GM21576 (cell line): Measurements from ENCODE around the gene GRIK2.

Experiments
- ATAC-seq: cut with Tn5 transposase; IDR thresholded peaks from one replicate; pipeline ENCODE4 v1.9.1; 2021; ENCODE audit warnings: mild to moderate bottlenecking, moderate library complexity; ENCODE audit not compliant: unreplicated experiment

Gene GRIK2

DNA sequence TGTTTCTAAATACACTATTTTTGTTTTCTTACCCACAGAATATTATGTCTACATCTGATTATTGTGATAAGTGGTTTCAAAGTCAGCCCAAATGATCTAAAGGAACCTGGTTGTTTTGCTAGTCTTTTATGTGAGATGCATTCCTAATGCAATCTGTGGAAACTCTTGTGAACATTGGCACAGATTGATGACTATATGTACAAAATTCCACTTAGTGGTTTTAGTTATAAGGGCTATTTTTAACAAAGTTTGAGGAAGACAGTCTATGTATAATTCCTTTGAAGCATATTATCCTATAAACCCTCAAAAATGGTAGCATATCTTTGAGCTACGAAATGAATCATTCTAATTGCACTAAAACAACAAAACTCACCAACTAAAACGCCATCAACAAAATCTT is 140.9 kb downstream of the GRIK2 start:
- no peak for ATAC-seq

DNA sequence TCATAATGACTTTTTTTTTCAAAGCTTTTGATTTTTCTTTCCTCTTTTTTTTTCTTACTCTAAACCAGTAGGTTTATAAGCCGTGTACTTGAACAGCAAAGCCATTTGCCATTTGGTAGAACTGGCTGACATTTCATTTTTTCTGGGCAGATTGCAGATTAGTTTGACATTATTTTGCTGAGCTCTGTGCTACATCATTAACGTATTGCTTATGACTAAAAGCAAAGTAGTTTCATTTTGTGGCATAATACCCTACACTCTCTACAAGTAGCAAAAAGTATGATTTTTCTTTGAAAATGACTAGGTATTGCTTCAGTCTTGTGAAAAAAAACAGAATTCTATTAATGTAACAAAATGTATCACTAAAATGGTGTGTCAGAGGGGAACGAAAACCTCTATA is 141.3 kb downstream of the GRIK2 start:
- ATAC-seq, result no peak

DNA sequence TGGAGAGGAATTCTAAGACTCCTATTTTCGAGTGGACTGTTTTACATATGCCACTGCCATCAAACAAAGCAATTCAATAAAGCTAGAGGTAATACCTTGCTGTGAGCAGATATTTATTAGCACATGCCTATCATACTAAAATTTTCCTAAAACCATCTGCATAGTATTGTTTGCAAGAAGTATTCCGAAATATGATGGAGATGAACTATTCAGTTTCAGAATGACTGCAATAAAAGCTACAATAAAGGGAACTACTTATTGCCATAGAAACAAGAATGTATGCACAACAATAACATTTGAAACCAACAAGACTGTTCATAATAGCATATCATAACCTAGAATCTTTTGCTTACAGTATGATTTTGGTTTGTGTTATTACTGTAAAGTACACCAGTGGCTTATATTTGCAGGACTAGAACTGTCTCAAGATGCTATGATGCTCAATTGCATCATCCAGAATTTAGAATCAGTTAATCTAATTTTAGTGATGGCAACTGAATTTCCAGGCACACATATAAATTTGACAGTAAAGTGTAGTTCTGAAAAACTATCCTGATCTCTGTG is 144.3 kb downstream of the GRIK2 start:
- no peak for ATAC-seq

DNA sequence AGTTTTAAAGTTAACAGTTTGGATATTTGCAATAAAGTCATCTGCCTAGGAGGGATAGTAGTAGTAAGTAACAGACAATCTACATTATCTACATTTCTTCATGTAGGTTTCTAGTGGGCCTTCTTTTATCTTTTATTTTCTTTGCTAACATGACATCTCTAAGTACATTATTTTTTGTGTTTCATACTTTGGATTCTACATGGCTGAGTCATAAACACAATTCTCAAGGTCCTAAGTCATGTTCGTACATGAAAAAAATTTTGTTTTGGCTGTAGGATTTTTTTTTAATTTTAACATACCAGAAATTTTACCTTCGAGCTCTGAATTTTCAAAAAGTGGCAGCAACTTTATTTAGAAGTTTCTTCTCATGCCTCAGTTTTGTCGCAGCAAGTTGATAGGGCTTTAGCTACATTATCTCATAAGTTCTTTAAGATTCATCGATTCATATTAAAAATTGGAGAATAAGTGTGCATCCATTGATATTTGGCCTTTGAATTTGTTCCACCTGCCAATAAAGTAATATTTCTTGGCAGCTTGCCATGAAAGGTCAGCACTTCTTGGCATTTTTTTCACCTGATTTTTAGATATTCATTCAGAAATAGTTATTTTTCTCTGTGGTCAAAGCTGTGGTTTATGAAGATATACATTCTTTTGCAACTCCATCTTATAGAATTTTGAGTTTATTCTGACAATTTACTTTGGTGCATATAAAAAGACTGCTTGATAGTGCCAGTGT is 146.2 kb downstream of the GRIK2 start:
- no peak for ATAC-seq

DNA sequence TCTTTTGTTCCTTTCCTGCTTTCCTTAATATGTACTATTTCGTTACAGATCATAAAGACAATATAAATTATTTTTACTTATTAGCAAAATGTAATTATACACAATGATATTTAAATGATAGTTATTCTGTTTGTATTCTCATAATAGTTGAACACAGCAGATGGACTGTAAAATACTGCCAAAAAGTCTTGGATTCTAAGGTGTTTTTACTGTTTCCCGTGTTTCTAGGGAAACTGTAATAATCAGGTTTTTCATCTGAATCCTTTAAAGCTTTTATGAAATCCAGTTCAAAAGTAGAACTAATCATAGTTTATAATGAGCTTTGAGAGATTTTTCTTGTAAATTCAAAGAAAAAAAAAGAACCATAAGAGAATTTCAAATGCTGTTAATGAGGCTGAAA is 148.4 kb downstream of the GRIK2 start:
- ATAC-seq, result no peak

DNA sequence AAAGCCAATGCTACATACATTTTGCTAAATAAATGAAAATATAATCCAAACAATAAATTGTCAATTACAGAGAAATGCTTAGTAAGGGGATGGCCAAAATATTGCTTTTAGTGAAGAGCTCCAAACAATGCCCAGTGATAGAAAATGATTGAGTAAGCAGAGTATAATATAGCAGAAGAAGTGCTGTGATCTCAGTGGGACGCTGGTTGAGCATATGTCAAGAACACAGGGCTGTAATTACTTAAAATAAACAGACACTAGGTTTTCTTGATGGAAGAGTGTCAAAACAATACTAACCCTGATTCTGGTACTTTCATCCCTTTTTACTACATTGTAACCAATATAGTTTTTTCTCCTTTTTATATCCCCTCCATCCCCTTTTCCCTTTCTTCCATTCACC is 150.3 kb downstream of the GRIK2 start:
- ATAC-seq, result no peak

DNA sequence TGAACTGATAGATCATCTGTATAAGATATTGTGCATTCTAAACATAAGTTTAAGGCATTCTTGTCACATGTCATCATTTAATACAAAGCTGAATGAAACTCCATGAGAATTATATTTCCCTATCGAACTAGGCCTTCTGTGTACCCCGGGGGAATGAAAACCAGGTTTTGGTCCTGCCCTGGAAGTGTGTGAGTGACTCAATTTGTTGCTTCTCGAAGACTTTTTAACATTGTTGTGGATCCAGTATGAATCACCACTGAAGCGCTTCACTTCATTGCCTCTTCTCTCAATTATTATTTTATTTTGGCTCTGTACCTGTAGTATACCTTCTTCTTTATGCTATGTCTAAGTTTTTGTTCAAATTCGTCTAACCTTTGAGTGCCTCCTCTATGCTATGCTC is 150.8 kb downstream of the GRIK2 start:
- ATAC-seq, result no peak

DNA sequence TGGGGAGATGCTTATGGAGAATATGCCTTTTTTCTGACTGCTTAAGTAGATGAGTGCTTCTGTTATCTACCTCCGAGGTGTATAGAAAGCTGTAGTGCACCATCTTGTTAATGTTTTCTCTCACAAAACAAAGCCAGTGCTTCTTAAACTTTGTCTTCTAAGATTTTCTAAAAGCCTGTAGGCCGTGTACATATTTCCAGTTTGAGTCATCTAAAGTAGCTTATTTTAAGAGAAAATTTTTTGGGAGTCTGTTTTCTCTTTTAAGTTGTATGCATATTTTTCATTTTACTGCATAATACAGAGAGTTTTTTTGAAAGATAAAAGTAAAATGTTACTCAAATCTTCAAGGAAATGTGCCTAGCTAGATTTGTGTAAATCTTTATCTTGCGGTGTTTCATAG is 151.7 kb downstream of the GRIK2 start:
- ATAC-seq, result no peak

DNA sequence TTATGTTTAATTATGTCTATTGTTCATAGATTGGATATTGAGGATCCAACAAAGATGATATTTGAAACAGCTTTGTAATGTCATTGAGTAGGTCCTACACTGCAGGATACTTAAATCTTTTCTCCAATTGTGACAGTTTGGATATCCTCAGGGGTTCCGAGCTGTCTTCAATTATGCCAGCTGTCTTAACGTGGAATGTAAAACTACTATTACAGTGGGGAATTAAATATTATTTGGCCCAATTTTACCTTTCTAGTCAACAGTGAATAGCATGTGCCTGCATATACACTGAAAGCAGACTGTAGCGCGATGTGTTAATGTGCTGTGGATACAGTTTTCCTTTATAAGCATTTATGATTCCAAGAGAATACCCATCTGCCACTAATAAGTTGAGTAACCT is 156.9 kb downstream of the GRIK2 start:
- no peak for ATAC-seq

DNA sequence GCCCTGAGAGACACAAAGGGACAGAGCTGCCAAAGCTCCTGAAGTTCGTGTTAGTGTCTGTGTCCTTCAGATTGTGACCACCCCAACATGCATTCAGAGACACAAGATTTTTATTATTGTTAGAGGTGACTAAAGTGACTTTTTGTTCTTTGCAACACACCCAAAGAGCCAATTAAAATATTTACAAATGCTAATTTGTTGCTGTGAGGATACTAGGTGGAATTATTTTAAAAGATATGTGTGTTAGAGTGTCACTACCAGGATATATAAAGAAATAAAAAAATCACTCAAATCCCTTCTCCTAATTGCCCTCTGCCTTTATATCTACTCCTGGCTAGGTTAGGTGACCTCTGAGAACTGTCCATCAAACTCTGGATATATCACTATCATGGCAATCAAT is 160.7 kb downstream of the GRIK2 start:
- ATAC-seq, result no peak

DNA sequence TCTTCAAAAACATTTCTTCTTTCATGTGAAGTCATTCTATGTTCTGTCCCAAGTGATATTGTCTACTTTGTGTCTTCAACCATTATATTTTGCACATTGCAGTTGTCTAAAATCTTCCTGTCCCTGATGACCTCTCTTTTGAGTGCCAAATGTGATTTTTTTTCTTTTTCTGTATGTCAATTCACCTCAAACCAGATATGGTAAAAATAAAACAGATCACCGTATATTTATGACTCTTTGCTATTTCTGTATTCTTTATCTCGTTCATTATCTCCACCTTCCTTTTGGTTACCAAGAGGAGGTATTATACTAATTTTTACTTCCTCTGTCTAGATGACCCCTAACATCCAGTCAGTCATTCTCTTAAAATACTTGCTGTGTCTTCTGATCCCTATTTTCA is 165.2 kb downstream of the GRIK2 start:
- ATAC-seq, result no peak

DNA sequence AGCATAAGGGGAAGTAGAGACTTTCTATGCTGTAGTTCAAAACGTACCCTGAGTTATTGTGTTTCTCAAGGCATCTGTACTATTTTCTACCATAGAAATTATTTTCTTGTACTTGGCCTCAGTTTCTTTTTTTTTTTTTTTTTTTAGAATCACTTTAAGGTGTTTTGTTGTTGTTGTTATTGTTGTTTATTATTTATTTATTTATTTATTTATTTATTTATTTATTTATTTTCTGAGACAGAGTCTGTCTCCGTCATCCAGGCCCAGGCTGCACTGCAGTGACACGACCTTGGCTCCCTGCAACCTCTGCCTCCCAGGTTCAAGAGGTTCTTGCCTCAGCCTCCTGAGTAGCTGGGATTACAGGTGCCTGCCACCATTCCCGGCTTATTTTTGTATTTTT is 179.1 kb downstream of the GRIK2 start:
- no peak for ATAC-seq

DNA sequence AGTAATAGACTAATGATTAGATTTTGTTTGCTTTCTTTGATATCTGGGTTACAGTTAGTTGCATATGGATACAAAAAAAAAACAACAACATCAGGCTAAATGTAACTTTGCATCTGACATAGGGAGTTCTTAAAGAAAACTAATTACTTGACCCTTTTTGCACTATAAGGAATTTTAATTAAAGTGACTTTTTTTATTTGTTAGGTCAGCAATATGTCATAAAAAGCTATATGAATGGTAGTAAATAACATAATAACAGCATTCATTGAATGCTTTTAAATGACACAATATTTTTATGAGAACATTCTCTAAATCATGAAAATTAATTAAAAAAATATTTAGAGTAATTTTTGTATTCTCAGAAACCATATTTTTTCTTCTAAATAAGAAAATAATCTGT is 183.6 kb downstream of the GRIK2 start:
- ATAC-seq, result no peak

DNA sequence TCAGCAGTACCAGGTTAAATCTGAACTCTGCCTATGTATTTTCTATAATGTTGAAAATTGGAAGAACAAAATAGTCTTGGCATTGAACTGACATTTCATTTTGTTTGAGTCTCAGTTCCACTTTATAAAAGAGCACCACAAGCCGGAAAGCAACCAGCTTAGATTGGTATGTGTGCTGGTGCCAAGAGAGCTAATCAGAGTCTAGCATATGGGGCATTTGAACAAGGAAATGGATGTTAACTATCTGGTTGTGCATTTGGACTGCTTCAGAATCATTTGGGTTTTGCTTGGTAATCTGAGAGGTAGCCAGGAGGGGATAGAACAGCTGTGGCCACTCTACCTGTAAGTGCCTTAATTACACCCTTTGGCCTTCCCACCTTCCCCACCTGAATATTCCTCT is 184.8 kb downstream of the GRIK2 start:
- no peak for ATAC-seq

DNA sequence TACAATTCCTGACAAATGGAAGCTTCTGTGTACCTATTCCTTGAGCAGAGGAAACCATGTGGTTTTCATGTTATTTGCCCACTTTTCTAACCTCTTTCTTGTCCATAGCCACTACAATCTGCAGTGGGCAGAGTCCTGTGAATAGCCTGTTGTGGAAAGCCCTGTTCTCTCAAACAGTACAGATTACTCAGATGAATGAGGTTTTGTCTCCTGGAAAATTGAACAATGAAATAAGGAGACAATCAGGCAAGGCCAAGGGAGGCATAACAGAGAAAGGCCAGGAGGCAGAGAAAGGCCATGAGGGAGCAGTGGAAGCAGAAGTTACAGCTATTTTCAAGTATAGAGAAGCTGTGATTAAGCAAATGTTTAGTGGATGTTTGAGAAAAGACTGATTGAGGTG is 189.3 kb downstream of the GRIK2 start:
- ATAC-seq, result no peak

DNA sequence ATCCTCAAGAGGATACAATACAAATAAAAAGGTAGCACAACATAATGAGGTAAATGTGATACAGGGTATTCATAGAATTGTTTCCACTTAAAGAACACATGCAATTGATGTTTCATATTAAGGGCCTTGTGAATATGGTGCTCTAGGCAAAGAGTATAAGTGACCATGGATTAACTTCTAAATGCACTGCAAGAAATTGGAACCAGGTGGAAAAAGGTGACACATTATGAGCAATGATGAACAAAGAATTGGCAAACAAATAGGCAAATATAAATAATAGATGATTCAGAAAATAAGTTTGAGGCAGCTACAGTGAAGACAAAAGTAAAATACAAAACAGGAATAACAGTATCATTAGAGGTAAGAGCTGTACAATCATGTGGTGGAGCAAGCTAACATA is 192.0 kb downstream of the GRIK2 start:
- ATAC-seq, result no peak

DNA sequence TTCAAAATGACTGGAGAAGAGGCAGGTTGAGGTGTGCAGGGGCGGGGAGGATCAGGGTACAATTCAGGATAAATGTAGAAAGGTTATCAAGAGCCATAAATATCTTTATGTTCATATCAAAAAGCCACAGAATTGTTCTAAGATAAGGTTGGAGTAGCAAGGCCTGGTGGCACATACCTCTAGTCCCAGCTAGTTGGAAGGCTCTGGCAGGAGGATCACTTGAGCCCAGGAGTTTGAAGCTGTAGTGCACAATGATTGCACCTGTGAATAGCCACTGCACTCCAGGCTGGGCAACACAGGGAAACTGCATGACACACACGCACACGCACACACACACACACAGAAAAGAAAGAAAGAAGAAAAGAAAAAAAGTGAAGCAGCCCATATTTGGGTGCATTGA is 194.8 kb downstream of the GRIK2 start:
- ATAC-seq, result no peak

DNA sequence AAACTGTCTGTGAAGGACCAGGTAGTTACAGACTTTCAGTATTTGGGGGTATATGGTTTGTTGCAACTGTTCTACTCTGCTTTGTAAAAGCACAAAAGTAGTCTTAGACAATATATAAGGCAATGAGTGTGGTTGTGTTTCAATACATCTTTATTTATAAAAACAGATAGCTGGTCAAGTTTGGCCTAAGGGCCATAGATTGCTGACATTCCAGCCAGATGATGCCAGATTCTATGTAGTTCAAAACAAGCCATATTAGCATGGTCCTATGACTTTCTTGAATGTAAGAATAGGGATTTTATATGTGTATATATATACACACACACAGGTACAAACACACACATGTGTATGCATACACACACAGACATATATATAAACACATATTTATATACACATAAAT is 201.8 kb downstream of the GRIK2 start:
- ATAC-seq, result no peak

DNA sequence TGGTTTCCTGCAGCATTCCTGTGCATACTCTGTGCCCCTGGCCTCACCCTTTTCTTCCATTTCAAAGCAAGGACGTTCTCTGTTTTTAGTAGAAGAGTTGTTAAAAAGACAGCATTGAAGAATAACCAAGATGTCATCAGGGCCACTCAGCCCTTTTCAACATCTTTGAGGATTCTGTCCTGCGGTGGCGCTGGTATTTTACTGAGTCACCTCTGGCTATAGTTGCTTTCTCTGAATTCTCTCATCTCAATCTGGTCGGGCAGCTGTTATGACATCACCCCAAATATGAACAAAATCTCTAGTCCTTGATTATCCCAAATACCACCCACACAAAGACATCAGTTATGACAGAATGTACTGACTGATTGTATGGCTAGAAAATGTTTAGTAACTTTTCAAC is 204.2 kb downstream of the GRIK2 start:
- no peak for ATAC-seq

DNA sequence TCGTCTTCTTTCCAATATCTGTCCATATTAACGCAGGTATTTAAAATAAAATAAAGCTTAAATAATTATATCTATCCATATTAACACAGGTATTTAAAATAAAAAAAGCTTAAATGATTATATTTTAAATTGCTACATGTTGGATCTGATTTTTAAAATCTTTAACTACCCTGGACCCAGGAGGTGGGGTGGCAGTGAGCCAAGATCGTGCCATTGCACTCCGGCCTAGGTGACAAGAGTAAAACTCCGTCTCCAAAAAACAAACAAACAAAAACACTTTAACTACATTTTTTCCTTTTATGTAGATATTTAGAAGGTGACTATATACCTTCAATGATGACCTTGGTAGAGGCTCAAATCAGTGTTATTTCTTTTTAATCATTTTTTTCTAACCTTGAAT is 211.9 kb downstream of the GRIK2 start:
- ATAC-seq, result no peak

DNA sequence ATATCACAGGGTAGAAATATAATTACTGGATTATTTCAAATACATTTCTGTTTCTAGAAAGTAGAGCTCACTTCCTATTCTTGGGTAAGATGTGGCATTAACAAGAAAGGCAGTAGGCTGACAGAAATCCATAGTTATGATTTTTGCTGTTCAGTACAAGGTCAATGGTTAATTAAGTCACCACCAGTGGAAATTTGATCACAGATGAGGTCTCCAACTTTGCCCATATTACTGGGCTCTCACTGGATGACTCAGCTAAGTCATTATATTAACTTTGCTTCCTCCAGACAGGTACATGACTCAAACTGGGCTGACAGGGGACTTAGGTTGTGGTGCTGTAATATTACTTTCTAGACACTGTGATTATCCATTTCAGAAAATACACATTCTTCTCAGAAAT is 212.4 kb downstream of the GRIK2 start:
- no peak for ATAC-seq

DNA sequence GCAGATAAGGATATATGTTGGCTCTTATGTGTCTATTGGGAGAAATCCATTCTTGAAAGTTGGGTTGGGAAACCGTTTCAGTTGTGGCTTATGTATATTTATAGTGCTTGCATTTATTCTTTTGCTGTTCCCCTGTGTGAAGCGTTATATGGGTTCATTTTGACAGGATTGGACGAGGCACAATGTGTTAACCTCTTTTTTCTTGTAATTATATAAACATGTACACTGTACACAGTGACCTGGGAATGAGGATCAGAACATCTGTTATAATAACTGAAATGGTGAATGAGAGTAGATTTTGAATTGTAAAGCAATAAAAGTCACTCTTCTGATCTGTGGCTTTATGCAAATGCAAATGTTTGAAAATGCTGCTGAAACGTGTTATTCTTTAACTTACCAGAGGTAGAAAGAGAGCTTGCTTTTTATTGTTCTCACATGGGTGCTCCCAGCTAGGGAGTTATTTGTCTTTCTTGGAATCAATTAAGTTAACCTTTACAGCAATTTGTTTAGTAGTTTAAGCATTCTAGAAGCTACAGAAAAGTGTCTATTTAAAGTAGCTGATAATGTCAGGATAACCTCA is 213.7 kb downstream of the GRIK2 start:
- ATAC-seq, result no peak

DNA sequence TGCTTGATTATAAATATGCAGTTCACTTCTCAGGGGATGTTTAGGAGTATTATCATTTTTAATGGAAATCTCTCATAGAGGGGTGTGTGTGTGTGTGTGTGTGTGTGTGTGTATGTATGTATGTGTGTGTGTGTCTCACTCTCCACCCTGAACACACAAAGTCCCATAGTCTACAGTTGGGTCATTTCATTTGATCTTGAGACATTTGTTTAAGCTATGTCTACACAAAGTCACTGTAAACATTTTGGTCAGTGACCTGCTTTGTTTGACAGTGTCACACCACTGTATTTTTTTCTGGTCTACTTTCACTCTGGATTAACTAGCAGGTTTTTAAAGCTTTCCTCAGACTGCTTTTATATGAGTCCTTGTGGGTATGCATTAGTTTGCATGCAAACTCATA is 215.2 kb downstream of the GRIK2 start:
- no peak for ATAC-seq
